GM19193 (cell line): ENCODE data around the gene WDR88.

Source experiments
- POLR2A ChIP-seq: IDR thresholded peaks from 4 replicates; pipeline ENCODE4 v1.6.1; 2011; ENCODE audit not compliant: insufficient read depth, insufficient read length; ENCODE audit errors: extremely low read depth

Gene WDR88

GRCh38 chr19:33114312-33114711 lies 17.6 kb upstream of the WDR88 start:
- no peak for TF ChIP-seq POLR2A

- TF ChIP-seq POLR2A: no peak
These were observed 14.4 kb upstream of the WDR88 start for GRCh38 chr19:33117501-33117900.

- TF ChIP-seq POLR2A: no peak
These were observed 13.3 kb upstream of the WDR88 start for GRCh38 chr19:33118643-33119042.

- no peak for TF ChIP-seq POLR2A
These were observed 7.5 kb upstream of the WDR88 start for GRCh38 chr19:33124207-33125098.

GRCh38 chr19:33125929-33126388 lies 6.0 kb upstream of the WDR88 start:
- no peak for TF ChIP-seq POLR2A

- TF ChIP-seq POLR2A: no peak
These were observed 2.0 kb upstream of the WDR88 start for GRCh38 chr19:33129901-33130300.

- no peak for TF ChIP-seq POLR2A
These were observed 1.5 kb upstream of the WDR88 start for GRCh38 chr19:33130433-33130832.

- no peak for TF ChIP-seq POLR2A
These were observed 511 bp downstream of the WDR88 start for GRCh38 chr19:33132425-33132824.

- no peak for TF ChIP-seq POLR2A
These were observed 1.6 kb downstream of the WDR88 start for GRCh38 chr19:33133438-33134031.

GRCh38 chr19:33134571-33135041 lies 2.7 kb downstream of the WDR88 start:
- TF ChIP-seq POLR2A: no peak

- no peak for TF ChIP-seq POLR2A
These were observed 7.3 kb downstream of the WDR88 start for GRCh38 chr19:33139165-33139564.

- TF ChIP-seq POLR2A: no peak
These were observed 12.0 kb downstream of the WDR88 start for GRCh38 chr19:33143897-33144405.

- TF ChIP-seq POLR2A: no peak
These were observed 14.3 kb downstream of the WDR88 start for GRCh38 chr19:33146209-33146608.

GRCh38 chr19:33147538-33147937 lies 15.6 kb downstream of the WDR88 start:
- no peak for TF ChIP-seq POLR2A

GRCh38 chr19:33150852-33151518 lies 19.1 kb downstream of the WDR88 start:
- no peak for TF ChIP-seq POLR2A
